ENCODE data around the gene ZNF556. TPM values are rescaled to one million over a fixed set of nuclear protein-coding genes. Genes with fewer than 3 reads are reported as not detected.
"Not testable (repeated sequence)": the region's sequence is repeated elsewhere in the genome, so short reads cannot be mapped to it uniquely, and the experiment has no call there.

Gene ZNF556
- polyA plus RNA-seq, 1 of the 3 experiments (the other 2 are of a cell fraction), result 0.46 TPM

DNA sequence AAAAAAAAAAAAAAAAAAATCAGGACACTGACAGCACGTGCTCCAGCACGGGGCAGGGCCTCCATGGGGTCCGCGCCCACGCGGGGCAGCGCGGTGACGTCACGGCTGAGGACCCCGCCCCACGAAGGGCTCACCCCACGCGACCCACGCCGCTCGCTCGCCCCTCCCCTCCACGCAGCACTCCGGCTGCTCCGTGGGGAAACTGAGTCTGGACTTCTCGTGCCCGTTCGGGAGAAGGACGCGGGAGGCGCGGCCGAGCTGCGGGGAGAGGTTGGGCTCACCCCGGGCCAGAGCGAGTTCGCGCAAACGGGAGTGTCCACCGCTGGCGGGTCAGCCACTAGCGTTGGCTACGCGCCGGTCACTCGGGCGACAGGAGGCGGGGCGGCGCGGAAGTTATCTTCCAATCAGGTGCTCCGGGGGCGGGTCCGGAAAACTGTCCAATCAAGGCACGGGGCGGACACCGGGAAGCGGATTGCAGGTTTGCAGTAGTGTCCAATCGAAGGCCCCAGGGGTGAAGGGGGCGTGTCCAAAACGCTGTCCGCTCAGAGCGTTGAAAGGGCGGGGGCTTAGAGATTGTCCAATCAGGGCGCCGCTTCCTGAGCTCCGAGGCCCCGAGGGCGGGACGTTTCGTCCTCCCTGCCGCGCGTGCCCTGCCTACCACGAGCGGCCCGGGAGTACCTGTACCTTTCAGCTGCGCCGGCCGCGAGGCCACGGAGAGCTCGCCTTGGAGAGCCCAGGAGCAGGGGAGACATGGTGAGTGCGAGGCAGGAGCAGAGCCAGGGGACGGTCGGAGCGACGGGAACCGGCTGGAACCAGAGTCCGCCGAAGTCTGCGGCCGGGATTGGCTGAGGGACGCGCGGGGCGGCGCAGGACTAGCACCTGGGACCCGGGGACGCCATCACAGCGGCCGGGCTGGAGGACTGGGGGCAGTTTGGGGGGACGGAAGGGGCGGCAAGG is 33.4 kb downstream of the ZNF556 start, which contains the start of gene ZNF57 (continued):
- TF ChIP-seq, protein P1, sequence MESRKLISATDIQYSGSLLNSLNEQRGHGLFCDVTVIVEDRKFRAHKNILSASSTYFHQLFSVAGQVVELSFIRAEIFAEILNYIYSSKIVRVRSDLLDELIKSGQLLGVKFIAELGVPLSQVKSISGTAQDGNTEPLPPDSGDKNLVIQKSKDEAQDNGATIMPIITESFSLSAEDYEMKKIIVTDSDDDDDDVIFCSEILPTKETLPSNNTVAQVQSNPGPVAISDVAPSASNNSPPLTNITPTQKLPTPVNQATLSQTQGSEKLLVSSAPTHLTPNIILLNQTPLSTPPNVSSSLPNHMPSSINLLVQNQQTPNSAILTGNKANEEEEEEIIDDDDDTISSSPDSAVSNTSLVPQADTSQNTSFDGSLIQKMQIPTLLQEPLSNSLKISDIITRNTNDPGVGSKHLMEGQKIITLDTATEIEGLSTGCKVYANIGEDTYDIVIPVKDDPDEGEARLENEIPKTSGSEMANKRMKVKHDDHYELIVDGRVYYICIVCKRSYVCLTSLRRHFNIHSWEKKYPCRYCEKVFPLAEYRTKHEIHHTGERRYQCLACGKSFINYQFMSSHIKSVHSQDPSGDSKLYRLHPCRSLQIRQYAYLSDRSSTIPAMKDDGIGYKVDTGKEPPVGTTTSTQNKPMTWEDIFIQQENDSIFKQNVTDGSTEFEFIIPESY (IDR thresholded peaks at IDR 0.05; ENCODE audit: borderline replicate concordance, low read depth), result no peak
- TF ChIP-seq, protein P2, sequence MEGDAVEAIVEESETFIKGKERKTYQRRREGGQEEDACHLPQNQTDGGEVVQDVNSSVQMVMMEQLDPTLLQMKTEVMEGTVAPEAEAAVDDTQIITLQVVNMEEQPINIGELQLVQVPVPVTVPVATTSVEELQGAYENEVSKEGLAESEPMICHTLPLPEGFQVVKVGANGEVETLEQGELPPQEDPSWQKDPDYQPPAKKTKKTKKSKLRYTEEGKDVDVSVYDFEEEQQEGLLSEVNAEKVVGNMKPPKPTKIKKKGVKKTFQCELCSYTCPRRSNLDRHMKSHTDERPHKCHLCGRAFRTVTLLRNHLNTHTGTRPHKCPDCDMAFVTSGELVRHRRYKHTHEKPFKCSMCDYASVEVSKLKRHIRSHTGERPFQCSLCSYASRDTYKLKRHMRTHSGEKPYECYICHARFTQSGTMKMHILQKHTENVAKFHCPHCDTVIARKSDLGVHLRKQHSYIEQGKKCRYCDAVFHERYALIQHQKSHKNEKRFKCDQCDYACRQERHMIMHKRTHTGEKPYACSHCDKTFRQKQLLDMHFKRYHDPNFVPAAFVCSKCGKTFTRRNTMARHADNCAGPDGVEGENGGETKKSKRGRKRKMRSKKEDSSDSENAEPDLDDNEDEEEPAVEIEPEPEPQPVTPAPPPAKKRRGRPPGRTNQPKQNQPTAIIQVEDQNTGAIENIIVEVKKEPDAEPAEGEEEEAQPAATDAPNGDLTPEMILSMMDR (IDR thresholded peaks at IDR 0.05), result no peak
- TF ChIP-seq ELF1 (IDR thresholded peaks at IDR 0.05), result peak; percentile 65
- peak; percentile 50; the same call in 1 of the 2 replicates for TF ChIP-seq YY1 (IDR thresholded peaks at IDR 0.05; ENCODE audit: low read depth)
- peak; percentile 62 for TF ChIP-seq CHD2 (IDR thresholded peaks at IDR 0.05; ENCODE audit: low read length, partially characterized antibody)
- 0 out of 2 replicates have a peak, but pooled peaks have one; percentile 17 for TF ChIP-seq TAF1 (IDR thresholded peaks at IDR 0.05; ENCODE audit: borderline replicate concordance, low read depth, low read length)
- no peak for TF ChIP-seq EZH2phosphoT487 (IDR thresholded peaks at IDR 0.05; ENCODE audit: borderline replicate concordance, low read depth)

DNA sequence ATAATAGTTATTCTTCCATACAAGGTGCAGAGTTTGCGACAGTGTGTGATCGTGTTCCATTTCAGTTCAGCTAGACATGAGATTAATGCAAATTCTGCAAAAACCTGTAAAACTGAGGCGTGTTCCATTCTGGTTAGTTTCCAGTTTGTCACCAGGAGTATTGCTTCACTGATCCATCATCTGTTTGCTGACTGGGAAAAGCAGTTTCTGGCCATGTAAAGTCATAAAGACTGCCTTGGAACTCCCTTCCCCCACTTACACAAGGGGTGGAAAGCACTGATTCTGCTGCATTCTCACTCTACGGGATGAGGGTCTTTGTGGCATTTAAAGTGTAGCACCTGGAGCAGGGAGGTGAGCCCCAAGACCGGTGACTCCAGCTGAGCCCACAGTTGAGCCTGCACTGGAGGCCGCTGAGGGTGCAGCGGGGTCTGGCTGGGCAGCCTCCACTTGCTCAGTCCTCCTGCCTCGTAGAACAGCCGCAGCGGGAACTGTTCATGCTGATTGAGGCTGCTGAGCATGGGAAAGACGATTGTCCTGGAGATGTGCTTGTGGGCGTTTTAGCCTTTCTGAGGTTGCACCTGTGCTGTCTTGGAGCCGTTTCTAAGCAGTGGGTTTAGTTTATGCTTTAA is 35.6 kb downstream of the ZNF556 start:
- Histone ChIP-seq H3K36me3 (replicated peaks in 1 of 2; ENCODE audit: control insufficient read depth in 1 of 2, insufficient read depth in 2 of 2, low read length in 1 of 2) (no peaks in the 10 kb centered on the region), H3K9ac (no peak overlapping the region), H2AFZ (ENCODE audit: low read depth) (no peak overlapping the region), H4K20me1 (ENCODE audit: insufficient read depth) (no peaks in the 10 kb centered on the region), H3K9me3 (no peaks in the 10 kb centered on the region), H3K27ac (ENCODE audit: low read depth in 2 of 2, low read length in 1 of 2) (no peak overlapping the region), H3K4me1 (ENCODE audit: control insufficient read depth in 1 of 2, insufficient read depth in 2 of 2, low read depth in 1 of 2, low read length in 1 of 2) (peaks cover 0 to 6% of the 10 kb centered on the region in 2 experiments; a peak in 1 of 4 replicates), H3F3A (replicated peaks; ENCODE audit: insufficient read depth) (no peaks in the 10 kb centered on the region), H3K27me3 (ENCODE audit: insufficient read depth) (no peaks in the 10 kb centered on the region), H3K4me2 (0 out of 2 replicates have a peak overlapping the region, but pooled peaks have one; percentile 87), H3K9me2 (no peaks in the 10 kb centered on the region), H3K4me3 (ENCODE audit: low read depth in 2 of 2, low read length in 1 of 2) (no peak overlapping the region), H3K79me2 (ENCODE audit: insufficient read depth) (peaks cover 44% of the 10 kb centered on the region; the same call in 1 of the 2 replicates)
- TF ChIP-seq ELF1 (IDR thresholded peaks at IDR 0.05), result no peak
- ChIA-PET POLR2A (no interaction called here), CTCF (interaction anchor here (4.1 kb wide), 1 partner anchor 15 kb away, joined by 22 read pairs; no protein-coding TSS in a partner anchor)
- 91% methylated on average over 12 of the region's 13 CpGs for WGBS (ENCODE audit: low lambda C conversion rate)
- no peak for DNase-seq

DNA sequence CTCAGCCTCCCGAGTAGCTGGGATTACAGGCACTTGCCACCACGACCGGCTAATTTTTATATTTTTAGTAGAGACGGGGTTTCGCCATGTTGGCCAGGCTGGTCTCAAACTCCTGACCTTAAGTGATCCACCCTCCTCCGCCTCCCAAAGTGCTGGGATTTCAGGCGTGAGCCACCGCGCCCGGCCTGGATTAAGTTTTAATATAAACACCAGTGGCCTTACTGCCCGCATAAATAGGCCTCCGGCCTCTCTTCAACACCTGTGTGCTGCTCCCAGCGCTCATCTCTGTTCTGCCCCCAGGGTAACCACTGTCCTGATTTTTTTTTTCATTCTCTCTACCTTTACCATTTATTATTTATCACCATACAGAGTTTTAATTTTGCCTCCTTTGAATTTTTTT is 36.2 kb downstream of the ZNF556 start:
- H3K27me3 ChIP-seq (ENCODE audit: insufficient read depth); H3K9ac ChIP-seq; H3K9me2 ChIP-seq; H3K4me2 ChIP-seq; H3K27ac ChIP-seq (ENCODE audit: low read depth in 2 of 2, low read length in 1 of 2); H3K36me3 ChIP-seq (replicated peaks in 1 of 2; ENCODE audit: control insufficient read depth in 1 of 2, insufficient read depth in 2 of 2, low read length in 1 of 2); H3K9me3 ChIP-seq; DNase-seq; H3F3A ChIP-seq (replicated peaks; ENCODE audit: insufficient read depth); POLR2A ChIA-PET; H2AFZ ChIP-seq (ENCODE audit: low read depth); H3K4me1 ChIP-seq (ENCODE audit: control insufficient read depth in 1 of 2, insufficient read depth in 2 of 2, low read depth in 1 of 2, low read length in 1 of 2); H4K20me1 ChIP-seq (ENCODE audit: insufficient read depth); H3K4me3 ChIP-seq (ENCODE audit: low read depth in 2 of 2, low read length in 1 of 2): not testable (repeated sequence)
- WGBS (ENCODE audit: low lambda C conversion rate), result 94% methylated on average over 13 of the region's 13 CpGs
- CTCF ChIA-PET, result interaction anchor here (4.1 kb wide), 1 partner anchor 16 kb away, joined by 22 read pairs; no protein-coding TSS in a partner anchor
- H3K79me2 ChIP-seq (ENCODE audit: insufficient read depth), result peaks cover 44% of the 10 kb centered on the region; the same call in 1 of the 2 replicates

Data from SK-N-SH (cell line).